Calu3 (cell line): ENCODE results near the gene USH1G. TPM values are rescaled to one million over a fixed set of nuclear protein-coding genes. Genes with fewer than 3 reads are reported as not detected.

Experiments
- BruUV-seq: library from RNA; stranded (reverse); fragments of 400-500 nt; replicated peaks from 2 replicates; lab custom pipeline; 2021; lab: Mats Ljungman, UMichigan
- CTCF ChIA-PET: fragments of 300-600 bp; sonication (Branson Sonifier 250); formaldehyde crosslinking; loops from one replicate; lab custom pipeline; 2022; ENCODE audit warnings: antibody characterized with exemption; lab: Charles Lee
- DNase-seq: peaks from one replicate; pipeline ENCODE4 v3.0.0; 2022
- H3K27ac Mint-ChIP-seq: one replicate; pipeline ENCODE4 v1.8.0; 2022; ENCODE audit warnings: mixed read lengths; ENCODE audit not compliant: unreplicated experiment
- H3K27me3 Mint-ChIP-seq: one replicate; pipeline ENCODE4 v1.8.0; 2022; ENCODE audit warnings: mixed read lengths; ENCODE audit not compliant: unreplicated experiment
- H3K36me3 Mint-ChIP-seq: one replicate; pipeline ENCODE4 v1.8.0; 2022; ENCODE audit warnings: mild to moderate bottlenecking, moderate library complexity, mixed read lengths; ENCODE audit not compliant: insufficient read depth, unreplicated experiment
- H3K4me1 Mint-ChIP-seq: one replicate; pipeline ENCODE4 v1.8.0; 2022; ENCODE audit warnings: mild to moderate bottlenecking, low read depth, mixed read lengths; ENCODE audit not compliant: unreplicated experiment
- H3K4me3 Mint-ChIP-seq: one replicate; pipeline ENCODE4 v1.8.0; 2022; ENCODE audit warnings: mild to moderate bottlenecking, low read depth, moderate library complexity, mixed read lengths; ENCODE audit not compliant: unreplicated experiment
- H3K9me3 Mint-ChIP-seq: one replicate; pipeline ENCODE4 v1.8.0; 2022; ENCODE audit warnings: low read depth, mixed read lengths; ENCODE audit not compliant: unreplicated experiment
- intact Hi-C: fragments of 100-400 bp; cut with micrococcal nuclease; formaldehyde crosslinking; loops from one replicate; pipeline ENCODE4 v1.10.0; 2022; ENCODE audit not compliant: unreplicated experiment
- total RNA-seq: library from RNA; stranded (reverse); gene quantifications from 2 replicates; pipeline ENCODE4 v1.2.3, GENCODE V29; 2022
- TF ChIP-seq, protein P1 (sequence below): fragments of 200-600 bp; IDR thresholded peaks from one replicate; pipeline ENCODE4 v1.8.0; 2022; ENCODE audit warnings: antibody characterized with exemption; ENCODE audit not compliant: unreplicated experiment

The USH1G gene
- total RNA-seq, 1 experiment from 2014 or later = not detected

DNA sequence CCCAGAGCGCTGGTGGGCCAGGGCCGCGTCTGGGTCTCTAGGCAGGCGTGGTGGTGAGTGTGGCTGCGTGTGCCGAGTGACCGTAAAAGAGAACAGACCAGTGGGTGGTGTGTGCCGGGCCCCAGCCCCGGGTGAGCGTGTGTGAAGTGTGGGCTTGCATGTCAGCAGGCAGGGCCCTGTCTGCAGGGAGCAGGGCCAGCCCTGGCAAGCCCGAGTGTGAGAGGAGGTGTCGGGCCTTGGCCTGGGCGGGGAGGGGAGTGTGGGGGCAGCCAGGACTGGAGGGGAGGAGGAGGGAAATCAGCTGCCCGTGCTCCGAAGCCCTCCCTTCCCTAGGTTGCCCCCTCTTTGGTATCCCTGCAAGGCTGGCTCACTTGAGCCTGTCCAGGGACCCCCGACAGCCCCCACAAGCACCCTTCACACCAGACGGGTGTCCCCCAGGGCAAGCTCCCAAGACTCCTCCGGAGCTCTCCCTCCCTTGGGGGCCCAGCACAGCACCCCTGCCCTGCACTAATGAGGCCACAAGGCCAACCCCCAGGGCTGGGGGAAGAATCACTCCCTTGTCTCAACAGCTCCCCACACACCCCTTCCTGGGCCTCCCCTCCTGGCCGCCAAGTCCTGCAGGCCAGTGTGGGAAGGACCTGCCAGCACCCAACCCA is 1.9 kb downstream of the USH1G start:
- H3K9me3 Mint-ChIP-seq = no peaks in the 10 kb centered on the region
- H3K27me3 Mint-ChIP-seq = peaks cover 75% of the 10 kb centered on the region
- H3K4me3 Mint-ChIP-seq = no peak overlapping the region
- intact Hi-C loops = no loop called here
- TF ChIP-seq, protein P1, sequence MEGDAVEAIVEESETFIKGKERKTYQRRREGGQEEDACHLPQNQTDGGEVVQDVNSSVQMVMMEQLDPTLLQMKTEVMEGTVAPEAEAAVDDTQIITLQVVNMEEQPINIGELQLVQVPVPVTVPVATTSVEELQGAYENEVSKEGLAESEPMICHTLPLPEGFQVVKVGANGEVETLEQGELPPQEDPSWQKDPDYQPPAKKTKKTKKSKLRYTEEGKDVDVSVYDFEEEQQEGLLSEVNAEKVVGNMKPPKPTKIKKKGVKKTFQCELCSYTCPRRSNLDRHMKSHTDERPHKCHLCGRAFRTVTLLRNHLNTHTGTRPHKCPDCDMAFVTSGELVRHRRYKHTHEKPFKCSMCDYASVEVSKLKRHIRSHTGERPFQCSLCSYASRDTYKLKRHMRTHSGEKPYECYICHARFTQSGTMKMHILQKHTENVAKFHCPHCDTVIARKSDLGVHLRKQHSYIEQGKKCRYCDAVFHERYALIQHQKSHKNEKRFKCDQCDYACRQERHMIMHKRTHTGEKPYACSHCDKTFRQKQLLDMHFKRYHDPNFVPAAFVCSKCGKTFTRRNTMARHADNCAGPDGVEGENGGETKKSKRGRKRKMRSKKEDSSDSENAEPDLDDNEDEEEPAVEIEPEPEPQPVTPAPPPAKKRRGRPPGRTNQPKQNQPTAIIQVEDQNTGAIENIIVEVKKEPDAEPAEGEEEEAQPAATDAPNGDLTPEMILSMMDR = no peak
- BruUV-seq = no TSS peak
- H3K36me3 Mint-ChIP-seq = peaks cover 3% of the 10 kb centered on the region
- H3K4me1 Mint-ChIP-seq = no peaks in the 10 kb centered on the region
- no peak overlapping the region for H3K27ac Mint-ChIP-seq
- CTCF ChIA-PET = interaction anchor here (1.3 kb wide), 1 partner anchor 48 kb away, joined by 3 read pairs; the partner anchor contains the start of gene FDXR
- DNase-seq = no peak

DNA sequence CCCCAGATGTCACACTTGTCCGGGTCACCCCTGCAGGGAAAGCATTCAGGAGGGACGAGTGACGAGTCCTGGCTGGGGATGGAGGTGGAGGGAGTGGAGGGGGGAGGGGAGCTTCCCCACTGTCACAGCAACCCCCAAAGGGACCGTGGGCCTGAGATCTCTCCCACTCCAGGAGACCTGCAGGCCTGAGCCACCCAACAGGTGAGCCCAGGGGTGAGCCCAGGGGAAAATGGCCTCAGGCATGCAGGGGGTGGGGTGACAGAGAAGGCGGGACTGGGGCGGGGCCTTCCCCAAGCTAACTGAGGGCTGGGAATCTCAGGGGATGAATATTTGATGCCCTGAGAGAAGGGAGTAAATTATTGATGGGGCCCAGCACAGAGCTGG is 2.4 kb downstream of the USH1G start:
- TF ChIP-seq, protein P1 = no peak
- Mint-ChIP-seq H3K9me3 (no peaks in the 10 kb centered on the region), H3K36me3 (peaks cover 3% of the 10 kb centered on the region), H3K27ac (no peak overlapping the region), H3K4me1 (no peaks in the 10 kb centered on the region), H3K27me3 (peaks cover 72% of the 10 kb centered on the region), H3K4me3 (no peak overlapping the region)
- CTCF ChIA-PET = no interaction called here
- intact Hi-C loops = no loop called here
- BruUV-seq = no TSS peak
- DNase-seq = peak; percentile 42

DNA sequence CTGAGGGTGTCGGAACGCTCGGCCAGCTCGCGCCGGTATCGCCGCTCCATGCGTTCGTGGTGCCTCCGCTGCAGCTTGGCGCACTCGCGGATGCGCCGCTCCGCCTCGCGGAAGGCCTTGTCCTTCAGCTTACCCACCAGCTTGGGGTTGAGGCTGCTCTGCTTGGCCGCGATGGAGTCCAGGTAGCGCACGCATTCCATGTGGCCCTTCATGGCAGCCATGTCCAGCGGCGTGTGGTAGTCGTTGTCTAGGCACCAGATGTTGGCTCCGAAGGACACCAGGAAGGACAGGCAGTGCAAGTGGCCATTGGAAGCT is 2.8 kb downstream of the USH1G start:
- TF ChIP-seq, protein P1 = no peak
- CTCF ChIA-PET = no interaction called here
- no peak for DNase-seq
- BruUV-seq = no TSS peak
- Mint-ChIP-seq H3K27ac (no peak overlapping the region), H3K36me3 (peaks cover 3% of the 10 kb centered on the region), H3K9me3 (no peaks in the 10 kb centered on the region), H3K4me3 (no peak overlapping the region), H3K27me3 (peaks cover 69% of the 10 kb centered on the region), H3K4me1 (no peaks in the 10 kb centered on the region)
- intact Hi-C loops = no loop called here

DNA sequence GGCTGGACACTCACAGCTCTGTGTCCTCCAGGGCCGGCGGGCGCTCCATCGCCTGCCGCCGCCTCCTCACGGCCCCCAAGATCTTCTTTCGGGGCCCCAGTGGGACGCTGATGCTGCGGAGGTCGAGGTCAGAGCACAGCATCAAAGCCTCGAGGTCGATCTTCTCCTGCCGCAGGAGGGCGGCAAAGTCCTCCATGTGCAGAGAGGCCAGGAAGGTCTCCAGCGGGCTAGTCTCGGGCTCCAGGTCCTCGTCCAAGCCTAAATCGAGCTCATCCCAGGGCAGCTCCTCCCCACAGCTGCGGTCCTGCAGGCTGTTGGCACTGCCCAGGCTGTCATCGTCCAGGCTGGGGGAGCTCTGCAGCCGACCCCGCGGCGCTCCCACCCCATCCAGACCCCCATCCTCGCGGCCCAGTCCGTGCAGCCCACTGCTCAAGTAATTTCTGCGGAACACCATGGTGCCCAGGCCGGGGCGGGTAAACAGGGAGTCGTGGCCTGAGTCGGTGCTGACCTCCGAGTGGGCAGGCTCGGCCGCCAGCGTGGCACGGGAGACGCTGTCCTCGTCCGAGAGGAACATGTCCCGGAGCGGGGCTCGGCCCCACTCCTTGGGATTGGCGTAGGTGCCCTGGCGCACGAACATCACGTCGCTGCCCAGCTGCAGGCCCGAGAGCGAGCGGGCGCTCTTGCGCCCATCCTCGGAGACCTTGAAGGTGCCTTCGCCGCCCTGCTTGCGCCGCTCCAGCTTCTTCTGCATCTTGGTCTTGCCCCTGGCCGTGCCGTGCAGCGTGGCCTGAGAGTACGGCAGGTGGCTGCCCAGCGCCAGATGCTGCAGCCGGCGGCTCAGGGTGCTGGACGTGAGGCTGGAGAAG is 3.4 kb downstream of the USH1G start:
- CTCF ChIA-PET = interaction anchor here (0.6 kb wide), 2 partner anchors 55 to 71 kb away, joined by 3 read pairs; no protein-coding TSS in a partner anchor
- intact Hi-C loops = no loop called here
- TF ChIP-seq, protein P1 = peak; percentile 30
- H3K36me3 Mint-ChIP-seq = peaks cover 3% of the 10 kb centered on the region
- H3K4me1 Mint-ChIP-seq = no peaks in the 10 kb centered on the region
- peaks cover 63% of the 10 kb centered on the region for H3K27me3 Mint-ChIP-seq
- H3K9me3 Mint-ChIP-seq = no peaks in the 10 kb centered on the region
- BruUV-seq = no TSS peak
- H3K27ac Mint-ChIP-seq = no peak overlapping the region
- peak; percentile 58 for DNase-seq
- no peak overlapping the region for H3K4me3 Mint-ChIP-seq
